NCI-H128 (cell line): ENCODE data around the gene PLCL1.

Source experiments
- DNase-seq: peaks from one replicate; lab custom pipeline; 2025; ENCODE audit not compliant: unreplicated experiment; lab: John Stamatoyannopoulos, UW

PLCL1 gene

DNA sequence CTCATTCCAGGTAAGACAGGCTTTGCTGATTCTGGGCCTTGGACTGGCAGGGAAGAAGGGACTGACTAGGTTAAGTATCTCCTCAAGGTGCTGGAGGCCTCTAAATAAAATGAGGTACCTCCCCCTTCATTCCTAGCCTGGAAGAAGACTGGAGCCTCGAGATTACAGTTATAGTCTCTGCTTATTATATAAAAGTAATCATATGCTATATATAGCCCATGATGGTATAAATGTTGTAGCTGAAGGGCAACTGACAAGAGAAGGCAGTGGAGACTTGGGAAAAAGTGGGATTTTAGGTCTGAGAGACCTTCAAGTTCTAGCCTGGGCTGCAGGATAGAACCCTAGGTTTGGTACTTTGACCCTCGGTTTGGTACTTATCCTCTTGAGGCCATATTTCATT is 248.3 kb downstream of the PLCL1 start:
- DNase-seq, result no peak

DNA sequence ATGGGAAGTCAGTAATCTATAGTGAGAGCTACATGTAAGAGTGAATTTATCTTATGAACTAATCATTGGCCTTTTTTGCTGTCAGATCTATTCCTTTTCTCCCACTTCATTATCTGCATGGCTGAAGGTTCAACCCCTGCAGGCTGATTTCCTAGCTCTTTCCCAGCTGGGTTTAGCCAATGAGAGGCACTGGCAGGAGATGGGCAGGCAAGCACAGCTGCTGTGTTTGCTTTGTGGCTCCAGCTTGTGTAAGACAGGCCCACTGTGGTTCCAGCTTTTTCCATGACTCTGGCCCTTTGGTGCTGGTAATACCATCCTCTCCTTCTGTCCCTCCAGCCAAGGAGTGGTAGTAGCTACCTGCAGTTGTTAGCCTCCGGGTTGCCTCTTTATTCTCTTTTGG is 248.8 kb downstream of the PLCL1 start:
- DNase-seq, result no peak

DNA sequence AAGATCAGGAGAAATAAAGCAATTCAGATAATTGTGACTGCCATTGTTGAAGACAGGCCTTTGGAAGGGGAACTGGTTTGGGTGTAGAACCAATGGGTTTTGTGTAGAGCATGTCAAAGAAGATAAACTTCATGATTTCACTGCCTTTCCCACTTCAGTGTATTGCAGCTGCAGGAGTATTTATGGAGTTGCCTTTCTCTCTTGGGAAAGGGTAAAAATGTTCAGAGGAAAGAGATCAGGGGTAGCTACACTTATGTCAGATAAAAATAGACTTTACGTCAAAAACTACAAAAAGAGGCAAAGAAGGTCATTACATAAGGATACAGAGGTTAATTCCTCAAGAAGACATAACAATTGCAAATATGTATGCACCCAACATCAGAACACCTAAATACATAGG is 249.4 kb downstream of the PLCL1 start:
- DNase-seq, result no peak

DNA sequence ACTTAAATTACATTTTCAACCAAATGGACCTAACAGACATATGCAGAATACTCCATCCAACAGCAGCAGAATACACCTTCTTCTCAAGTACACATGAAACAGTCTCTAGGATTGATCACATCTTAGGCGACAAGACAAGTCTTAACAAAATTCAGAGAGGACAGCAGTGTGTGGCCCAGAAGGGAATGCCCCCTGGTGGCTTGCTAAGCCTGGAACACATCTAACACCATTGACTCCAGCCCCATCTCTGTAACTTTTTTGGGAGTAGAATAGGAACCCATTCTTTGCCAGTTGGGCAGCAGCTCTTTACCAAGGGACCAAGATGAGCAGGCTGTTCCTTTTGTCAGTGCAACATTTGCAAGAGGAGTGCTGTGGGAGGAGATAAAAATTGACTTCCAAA is 249.9 kb downstream of the PLCL1 start:
- no peak for DNase-seq

DNA sequence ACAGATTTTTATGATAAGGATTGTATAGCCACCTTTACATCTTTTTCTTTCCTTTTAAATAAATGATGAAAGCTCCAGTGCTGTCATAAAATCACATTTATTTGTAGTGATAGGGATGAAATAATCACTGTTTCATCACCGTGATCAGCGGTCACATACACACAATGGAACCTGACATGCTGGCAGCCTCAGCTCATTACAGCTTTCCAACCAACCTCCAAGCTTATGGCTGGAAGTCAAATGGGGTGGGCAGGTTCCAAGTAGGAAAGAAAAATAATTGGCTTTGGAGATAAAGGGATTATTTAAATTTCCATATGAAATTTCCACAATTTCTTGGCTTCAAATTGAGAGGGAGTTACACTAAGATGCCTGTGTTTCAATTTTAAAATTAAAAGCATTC is 251.3 kb downstream of the PLCL1 start:
- DNase-seq, result no peak

DNA sequence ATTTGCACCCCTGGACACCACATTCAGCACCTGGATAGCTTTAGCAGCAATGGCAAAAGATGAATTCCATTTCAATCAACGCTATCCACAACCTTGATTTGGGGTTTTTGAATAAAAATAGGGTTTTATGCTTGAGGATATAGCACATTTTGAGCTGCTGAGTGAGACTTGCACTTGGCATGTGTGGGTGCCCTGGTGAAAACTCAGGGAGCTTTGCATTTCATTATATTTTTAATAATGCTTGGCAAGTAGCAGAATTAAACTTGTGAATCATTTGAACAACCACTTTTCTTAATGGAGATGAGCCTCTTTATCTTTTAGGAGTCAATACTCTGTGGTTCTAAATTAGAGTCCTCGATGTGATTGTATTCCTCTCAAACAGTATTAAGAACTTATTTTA is 252.4 kb downstream of the PLCL1 start:
- DNase-seq, result no peak

DNA sequence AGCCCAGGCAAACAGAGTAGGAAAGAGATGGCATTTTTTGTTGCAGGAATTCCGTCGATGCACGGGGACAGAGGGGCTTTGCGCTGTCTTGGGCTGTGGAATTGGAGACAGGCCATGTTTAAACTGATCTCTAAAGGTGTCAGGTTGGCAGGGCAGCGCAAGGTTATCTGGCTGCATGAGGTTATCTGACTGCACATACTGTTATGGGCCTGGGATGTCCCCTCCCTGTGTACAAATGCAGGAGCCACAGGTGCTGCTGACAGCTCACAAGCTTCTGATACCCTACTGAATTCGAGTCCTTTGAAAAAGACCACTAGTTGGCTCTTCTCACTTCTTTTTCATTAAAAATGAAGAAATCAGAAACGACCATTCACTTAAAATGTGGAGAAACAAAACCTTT is 255.4 kb downstream of the PLCL1 start:
- no peak for DNase-seq

DNA sequence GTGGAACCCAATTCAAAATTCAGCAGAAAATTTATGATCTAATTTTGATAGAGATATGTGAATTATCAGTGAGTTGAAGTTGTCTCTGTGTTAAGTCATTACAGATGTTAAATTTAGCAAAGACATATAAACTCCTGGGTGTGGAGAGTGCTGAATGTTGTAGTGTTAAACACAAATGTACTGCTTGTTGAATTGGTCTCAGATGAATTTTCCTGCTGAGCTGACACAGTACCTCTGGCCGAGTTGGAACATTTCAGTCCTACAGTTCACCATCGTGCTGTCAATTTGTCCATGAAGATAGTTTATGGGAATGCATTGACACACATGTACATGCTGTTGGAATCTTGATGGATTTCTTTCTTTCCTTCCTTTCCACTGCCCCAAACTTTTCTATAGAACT is 255.9 kb downstream of the PLCL1 start:
- no peak for DNase-seq

DNA sequence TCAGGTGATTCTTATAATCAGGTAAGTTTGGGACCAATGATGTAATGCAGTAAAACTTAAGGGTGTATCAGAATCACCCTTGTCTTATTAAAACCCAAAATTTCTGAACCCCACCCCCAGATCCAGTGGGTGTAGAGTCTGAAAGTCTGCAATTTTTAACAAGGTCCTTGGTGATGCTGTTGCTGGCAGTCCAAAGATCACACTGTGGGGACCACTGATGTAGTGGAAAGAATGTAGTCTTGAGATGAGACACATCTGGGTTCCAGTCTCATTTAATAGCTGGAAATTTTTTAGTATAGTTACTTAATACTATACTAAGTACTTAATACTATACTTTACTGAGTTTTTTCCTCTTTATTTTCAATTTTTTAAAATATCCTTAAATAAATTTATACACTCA is 258.4 kb downstream of the PLCL1 start:
- no peak for DNase-seq

DNA sequence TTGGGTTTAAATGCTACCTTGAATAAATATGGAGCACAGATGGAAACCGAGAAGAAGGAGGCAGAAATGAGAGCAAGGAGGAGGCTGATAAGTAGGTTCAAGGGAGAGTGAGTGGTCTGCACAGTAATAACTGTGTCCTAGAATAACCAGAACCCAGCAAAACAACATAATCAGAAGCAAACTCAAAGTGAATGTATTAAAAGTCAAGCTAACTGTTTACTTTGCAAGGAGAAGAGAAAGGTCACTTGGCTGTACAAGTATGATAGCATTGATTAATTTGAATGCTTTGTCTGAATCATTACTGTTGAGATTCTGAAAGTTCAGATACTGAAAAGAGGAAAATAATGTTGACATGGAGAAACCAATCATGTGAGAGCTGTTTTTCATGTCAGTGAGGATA is 258.8 kb downstream of the PLCL1 start:
- no peak for DNase-seq

DNA sequence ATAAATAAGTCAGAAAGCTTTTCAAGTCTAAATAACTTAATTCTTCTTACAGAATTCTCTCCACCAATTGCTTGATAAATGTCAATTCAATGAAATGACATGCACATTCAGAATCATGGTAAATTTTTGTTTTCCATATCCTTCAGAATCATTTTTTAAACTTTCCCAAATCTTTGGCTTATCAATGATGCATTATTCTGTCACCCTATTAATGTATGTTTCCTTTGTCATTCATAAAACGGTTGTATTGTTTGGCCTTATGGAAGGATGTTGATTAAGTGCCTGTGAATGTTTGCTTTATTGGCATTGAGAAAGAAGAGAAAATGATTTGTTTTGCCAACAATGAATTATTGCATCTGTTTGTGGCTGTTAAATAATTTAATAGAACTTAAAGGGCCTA is 260.9 kb downstream of the PLCL1 start:
- DNase-seq, result no peak

DNA sequence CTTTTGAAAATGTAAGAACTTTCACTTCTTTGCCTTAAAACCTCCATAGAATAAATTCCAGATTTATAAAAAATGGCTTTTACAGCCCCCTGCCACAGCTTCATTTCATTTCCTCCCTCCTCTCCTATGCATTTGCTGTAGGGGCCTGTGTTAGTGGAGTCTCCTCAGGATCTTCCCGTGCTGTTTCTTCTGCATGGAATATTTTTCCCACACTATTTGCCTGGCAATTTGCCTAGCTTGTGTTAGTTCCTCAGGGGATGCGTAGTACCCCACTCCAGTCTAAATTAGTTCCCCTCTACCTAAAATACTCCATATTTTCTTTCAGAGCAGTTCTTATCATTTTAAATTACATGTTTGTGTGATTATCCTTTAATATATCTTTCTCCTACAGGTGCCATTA is 262.2 kb downstream of the PLCL1 start:
- no peak for DNase-seq

DNA sequence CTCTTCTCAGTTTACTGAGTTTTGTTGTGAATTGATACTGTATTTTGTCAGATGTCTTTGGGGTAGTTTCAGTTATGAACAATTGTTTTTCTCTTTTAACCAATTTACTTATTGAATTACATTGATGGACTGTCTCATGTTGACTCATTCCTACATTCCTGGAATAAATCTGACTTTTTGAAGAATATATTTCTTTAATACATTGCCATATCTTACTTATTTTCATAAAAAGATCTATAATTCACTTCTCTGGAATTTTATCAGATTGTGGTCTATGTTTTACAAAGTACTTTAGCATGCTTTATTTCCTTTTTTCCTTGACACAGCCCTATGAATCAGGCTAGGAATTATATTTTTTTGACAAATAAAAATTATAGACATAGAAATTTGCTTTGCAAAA is 268.3 kb downstream of the PLCL1 start:
- no peak for DNase-seq

DNA sequence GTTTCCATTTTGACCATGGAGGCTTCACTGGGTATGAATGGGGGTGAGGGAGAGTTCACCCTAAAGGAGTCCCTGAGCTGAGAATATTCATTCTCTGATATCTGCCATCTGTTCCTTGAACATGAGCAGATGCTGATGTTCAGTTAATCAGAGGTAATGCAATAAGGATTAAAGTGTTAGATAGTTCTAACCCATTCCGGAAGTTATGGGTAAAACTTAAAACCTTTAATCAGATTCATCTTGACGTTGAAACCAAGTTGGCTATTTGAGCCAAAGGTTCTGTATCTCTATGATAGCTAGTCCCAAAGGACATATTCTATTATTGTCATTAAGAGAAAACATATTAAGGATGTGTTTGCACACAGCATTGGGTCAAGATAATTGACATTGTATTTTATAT is 268.9 kb downstream of the PLCL1 start:
- DNase-seq, result no peak

DNA sequence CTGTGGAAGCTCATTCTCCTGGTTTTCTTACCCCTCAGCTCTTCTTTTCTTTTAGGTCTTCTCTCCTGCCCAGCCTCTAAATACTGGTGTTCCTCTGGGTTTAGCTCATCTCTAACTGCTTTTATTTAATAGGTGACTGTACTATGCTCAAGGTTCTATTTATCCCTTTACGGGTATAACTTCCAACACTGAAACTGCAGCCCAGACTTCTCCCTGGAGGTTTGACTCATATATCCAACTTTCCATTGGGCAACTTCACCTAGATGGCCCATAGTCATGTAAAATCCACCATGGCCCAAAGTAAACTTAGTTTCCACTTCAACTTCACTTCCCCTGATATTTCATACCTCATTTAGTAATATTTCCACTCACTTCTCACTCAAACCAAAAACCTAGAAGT is 273.1 kb downstream of the PLCL1 start:
- no peak for DNase-seq

DNA sequence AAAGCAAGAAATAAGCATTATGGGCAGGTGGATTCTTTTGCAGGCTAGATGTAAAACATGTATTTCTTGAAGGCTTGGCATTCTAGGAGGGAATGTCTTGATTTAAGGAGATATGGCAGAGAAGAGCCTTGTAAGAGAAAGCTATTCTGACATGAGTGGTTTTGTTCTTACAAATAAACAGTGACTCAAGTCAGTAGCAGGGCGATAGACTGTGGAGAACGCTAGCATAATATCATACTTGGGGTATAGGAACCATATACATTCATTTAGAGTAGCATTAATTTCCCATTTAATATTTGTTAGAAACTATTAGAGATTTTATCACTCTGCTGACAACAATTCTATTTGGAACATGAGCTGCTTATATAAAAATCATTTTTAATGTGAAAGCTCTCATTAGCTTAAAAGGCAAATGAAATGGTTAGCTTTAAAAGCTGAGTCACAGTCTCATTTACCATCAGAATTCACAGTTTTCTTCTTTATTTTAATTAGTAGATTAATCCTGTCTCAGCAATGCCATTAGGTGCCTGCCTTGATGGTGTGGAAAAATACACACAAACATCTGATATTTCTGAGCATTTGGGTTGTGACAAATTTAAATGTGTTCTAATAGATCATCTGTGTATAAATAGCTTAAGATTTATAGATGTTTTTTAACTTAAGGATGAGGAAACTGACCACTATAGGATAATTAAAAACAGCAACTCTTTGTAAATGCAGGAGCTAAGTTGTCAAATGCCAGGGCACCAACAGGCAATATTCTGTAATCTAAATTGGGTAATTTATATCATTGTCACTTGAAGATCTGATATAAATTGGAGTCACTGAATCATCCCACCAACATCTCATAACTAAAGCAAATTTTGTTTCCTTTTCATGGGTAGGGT is 276.7 kb downstream of the PLCL1 start:
- no peak for DNase-seq

DNA sequence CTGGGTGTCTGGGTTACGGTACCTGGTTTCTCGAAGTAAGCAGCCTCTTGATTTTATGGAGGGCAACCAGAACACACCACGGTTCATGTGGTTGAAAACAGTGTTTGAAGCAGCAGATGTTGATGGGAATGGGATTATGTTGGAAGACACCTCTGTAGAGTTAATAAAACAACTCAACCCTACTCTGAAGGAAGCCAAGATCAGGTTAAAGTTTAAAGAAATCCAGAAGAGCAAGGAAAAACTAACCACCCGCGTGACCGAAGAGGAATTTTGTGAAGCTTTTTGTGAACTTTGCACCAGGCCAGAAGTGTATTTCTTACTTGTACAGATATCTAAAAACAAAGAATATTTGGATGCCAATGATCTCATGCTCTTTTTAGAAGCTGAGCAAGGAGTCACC is 279.8 kb downstream of the PLCL1 start:
- DNase-seq, result no peak

DNA sequence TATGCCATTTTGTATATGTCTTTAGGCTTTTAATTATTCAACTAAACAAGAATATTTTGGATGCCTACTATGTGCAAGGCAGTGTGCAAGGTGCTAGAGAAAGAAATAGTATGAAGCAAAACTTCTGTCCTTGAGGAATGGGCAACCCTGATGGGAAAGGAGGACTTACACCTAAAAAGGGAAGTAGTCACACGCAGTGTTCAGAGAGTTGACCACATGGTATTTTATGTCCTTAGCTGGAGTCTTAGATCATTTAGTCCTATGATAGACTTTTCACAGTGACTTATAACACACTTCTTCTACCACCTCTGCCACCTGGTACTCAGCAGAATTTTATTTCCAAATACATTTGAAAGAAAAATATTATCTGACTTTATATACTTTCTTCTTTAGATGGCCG is 291.6 kb downstream of the PLCL1 start:
- no peak for DNase-seq

DNA sequence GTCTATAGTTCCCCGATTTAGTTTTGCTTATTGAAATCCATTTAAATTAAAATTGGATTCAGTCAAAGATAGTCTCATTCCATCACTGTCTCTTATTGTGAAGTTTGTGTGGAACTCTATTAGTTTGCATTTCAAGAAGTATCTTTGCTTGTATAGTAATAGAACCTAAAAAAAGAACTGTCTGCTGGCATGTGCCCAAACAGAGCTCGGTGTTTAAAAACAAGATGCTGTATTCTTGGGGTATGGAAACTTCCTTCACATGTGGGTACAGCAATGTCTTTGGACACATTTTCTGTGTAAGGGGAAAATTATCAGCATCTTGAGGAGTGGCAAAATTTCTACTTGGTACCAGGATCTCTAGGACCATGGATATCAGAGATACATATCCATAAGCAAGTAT is 292.6 kb downstream of the PLCL1 start:
- DNase-seq, result no peak

DNA sequence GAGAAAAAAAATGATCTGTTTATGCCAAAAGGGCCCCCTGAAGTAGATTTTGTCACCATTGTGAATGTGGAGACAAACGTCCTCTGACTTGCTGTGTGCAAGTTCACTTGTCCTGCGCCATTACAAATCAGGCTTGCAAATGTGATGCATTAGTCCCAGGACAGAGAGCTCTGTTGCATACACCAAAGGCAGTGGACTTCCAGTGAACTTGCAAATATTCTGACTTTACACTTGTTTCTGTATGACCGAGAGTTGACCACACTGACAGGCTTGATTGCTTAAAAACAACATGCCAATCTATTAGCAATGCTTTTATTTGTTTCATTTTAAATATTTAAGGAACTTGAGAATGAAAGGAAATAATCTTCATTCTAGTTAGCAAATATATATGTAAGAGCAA is 293.2 kb downstream of the PLCL1 start:
- DNase-seq, result no peak

DNA sequence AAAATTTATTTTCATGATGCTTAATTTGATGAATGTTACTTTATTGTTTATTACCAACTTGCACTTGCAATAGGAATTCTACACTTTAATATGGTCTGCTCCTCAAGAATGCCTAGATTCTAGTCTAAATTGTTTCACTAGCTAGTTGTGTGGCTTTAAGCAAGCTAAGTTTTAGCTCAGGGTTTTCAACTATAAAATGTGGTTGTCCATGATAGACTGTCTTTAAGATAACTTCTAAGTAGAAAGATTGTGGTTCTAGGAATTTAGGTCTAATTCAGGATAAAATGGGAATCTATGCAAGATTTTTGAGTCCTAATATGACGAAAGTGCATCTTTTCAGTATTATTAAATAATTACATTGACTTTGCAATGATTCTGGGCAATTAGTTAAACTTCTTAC is 294.0 kb downstream of the PLCL1 start:
- DNase-seq, result no peak

DNA sequence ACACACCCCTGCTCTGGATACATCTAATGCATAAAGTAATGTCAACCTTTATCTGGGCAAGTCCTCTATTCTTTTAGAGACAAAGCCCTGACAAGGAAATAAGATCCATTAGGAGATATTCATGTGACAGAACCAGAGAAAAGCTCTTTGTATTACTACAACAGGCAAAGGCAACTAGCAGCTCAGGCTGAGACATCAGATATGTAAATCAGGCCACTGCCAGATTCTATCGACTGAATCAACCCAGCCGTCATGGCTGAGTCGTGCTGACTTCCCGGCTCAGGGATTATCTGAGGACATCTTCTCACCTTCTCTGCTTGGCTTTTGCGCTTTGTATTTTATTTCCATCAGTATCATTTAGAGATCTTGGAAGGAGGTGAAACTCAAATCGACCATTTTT is 294.5 kb downstream of the PLCL1 start:
- DNase-seq, result no peak

DNA sequence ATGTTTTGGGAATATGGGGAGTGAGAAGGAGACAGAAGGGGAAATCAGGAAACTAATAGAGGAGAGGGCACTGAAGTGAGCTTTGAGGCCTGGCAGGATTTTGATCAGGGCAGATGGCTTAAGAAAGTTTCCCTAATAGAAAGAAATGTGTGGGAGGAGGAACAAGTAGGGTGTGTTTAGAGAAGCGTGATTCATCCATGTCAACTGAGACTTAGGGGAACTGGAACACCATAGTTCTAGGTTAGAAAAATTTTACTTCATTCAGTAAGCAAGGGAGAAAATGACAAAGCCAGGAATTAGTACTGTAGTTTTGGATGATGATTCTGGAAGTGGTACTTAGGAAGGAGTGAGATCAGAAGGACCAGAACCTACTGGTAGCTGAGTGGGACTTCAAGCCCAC is 296.0 kb downstream of the PLCL1 start:
- DNase-seq, result no peak
